Right ventricle myocardium superior (tissue), 1 donor: ENCODE data around the gene HTR5A. TPM values are rescaled to one million over a fixed set of nuclear protein-coding genes. Genes with fewer than 3 reads are reported as not detected.

Source experiments
- ATAC-seq: fragments of 200-7000 bp; cut with Tn5 transposase; one replicate; pipeline ENCODE4 v1.9.1; 2020; ENCODE audit warnings: mild to moderate bottlenecking; ENCODE audit not compliant: poor library complexity
- DNase-seq: peaks from one replicate; pipeline ENCODE4 v3.0.0-alpha.2; 2020
- intact Hi-C: fragments of 100-400 bp; cut with DNase I; formaldehyde crosslinking; loops from one replicate; pipeline ENCODE4 v1.11.2; 2022
- total RNA-seq: library from RNA; stranded (reverse); fragmentation: NEBNext Ultra II Directional; extraction: Animal tissue kit (Norgen Biotek cat#: 25700); gene quantifications from one replicate; pipeline ENCODE4 v1.2.1, GENCODE V29; 2021
- donor health status: DM: no; HTN: yes; CAD: no; lungs with severe emphysema.

HTR5A gene
- total RNA-seq, 1 donor from 2014 or later, result not detected

GRCh38 chr7:155129789-155130188 is 59.7 kb downstream of the HTR5A start:
- DNase-seq (no peak), ATAC-seq (no peak)
- intact Hi-C loops, result no loop called here

GRCh38 chr7:155130493-155130892 is 60.4 kb downstream of the HTR5A start:
- DNase-seq (no peak), ATAC-seq (no peak)
- intact Hi-C loops, result no loop called here

- ATAC-seq (no peak), DNase-seq (no peak)
- intact Hi-C loops, result no loop called here
Observed at GRCh38 chr7:155131090-155131489, 61.0 kb downstream of the HTR5A start.

- no peak for DNase-seq
- no peak for ATAC-seq
- intact Hi-C loops, result no loop called here
Observed at GRCh38 chr7:155132431-155132830, 62.3 kb downstream of the HTR5A start.

GRCh38 chr7:155136619-155137243 is 66.6 kb downstream of the HTR5A start:
- intact Hi-C loops, result no loop called here
- no peak for ATAC-seq

More at GRCh38 chr7:155136619-155137243, 66.6 kb downstream of the HTR5A start:
- DNase-seq, result no peak

Other genes with a start within 250 kb of the HTR5A start
- 5.5 TPM for gene PAXIP1, start 67.2 kb upstream of the HTR5A start, total RNA-seq
- gene INSIG1, start 227.6 kb downstream of the HTR5A start, total RNA-seq, result 6.9 TPM